Endothelial cell of hepatic sinusoid (primary cell): ENCODE data around the gene PER2.
"Not testable (repeated sequence)": the region's sequence is repeated elsewhere in the genome, so short reads cannot be mapped to it uniquely, and the experiment has no call there.

Experiments
- in situ Hi-C: cut with HindIII; loops from 2 replicates; pipeline ENCODE4 v1.10.0; 2017; ENCODE audit warnings: low sequenced_read_pairs

The PER2 gene

GRCh38 chr2:238310721-238311120 is 22.3 kb upstream of the PER2 start:
- in situ Hi-C loops: not testable (repeated sequence)

- in situ Hi-C loops: no loop called here
Observed at GRCh38 chr2:238308177-238308576, 19.8 kb upstream of the PER2 start.

GRCh38 chr2:238306672-238306998 is 18.2 kb upstream of the PER2 start:
- in situ Hi-C loops: no loop called here

GRCh38 chr2:238305965-238306671 is 17.7 kb upstream of the PER2 start:
- in situ Hi-C loops: no loop called here

- in situ Hi-C loops: no loop called here
Observed at GRCh38 chr2:238305092-238305862, 16.9 kb upstream of the PER2 start.

GRCh38 chr2:238304116-238304515 is 15.7 kb upstream of the PER2 start:
- in situ Hi-C loops: no loop called here

GRCh38 chr2:238302751-238303150 is 14.3 kb upstream of the PER2 start:
- in situ Hi-C loops: no loop called here

- in situ Hi-C loops: no loop called here
Observed at GRCh38 chr2:238302087-238302486, 13.7 kb upstream of the PER2 start.

GRCh38 chr2:238299803-238300202 is 11.4 kb upstream of the PER2 start:
- in situ Hi-C loops: loop anchor here (10.0 kb wide), 1 partner anchor 225 kb away; no protein-coding TSS in a partner anchor

- in situ Hi-C loops: loop anchor here (10.0 kb wide), 1 partner anchor 222 kb away; no protein-coding TSS in a partner anchor
Observed at GRCh38 chr2:238296638-238297457, 8.4 kb upstream of the PER2 start.

- in situ Hi-C loops: loop anchor here (10.0 kb wide), 1 partner anchor 221 kb away; no protein-coding TSS in a partner anchor
Observed at GRCh38 chr2:238295144-238296112, 7.0 kb upstream of the PER2 start.

- in situ Hi-C loops: loop anchor here (10.0 kb wide), 1 partner anchor 220 kb away; no protein-coding TSS in a partner anchor
Observed at GRCh38 chr2:238294393-238295143, 6.2 kb upstream of the PER2 start.

- in situ Hi-C loops: loop anchor here (10.0 kb wide), 1 partner anchor 219 kb away; no protein-coding TSS in a partner anchor
Observed at GRCh38 chr2:238294046-238294392, 5.6 kb upstream of the PER2 start.

GRCh38 chr2:238291550-238292281 is 3.3 kb upstream of the PER2 start:
- in situ Hi-C loops: loop anchor here (10.0 kb wide), 1 partner anchor 217 kb away; no protein-coding TSS in a partner anchor

- in situ Hi-C loops: loop anchor here (10.0 kb wide), 1 partner anchor 216 kb away; no protein-coding TSS in a partner anchor
Observed at GRCh38 chr2:238290715-238291549, 2.5 kb upstream of the PER2 start.

- in situ Hi-C loops: loop anchor here (10.0 kb wide), 1 partner anchor 215 kb away; no protein-coding TSS in a partner anchor
Observed at GRCh38 chr2:238290091-238290509, 1.7 kb upstream of the PER2 start.

GRCh38 chr2:238289574-238289973 is 1.2 kb upstream of the PER2 start:
- in situ Hi-C loops: no loop called here
